Stimulated activated CD8-positive, alpha-beta memory T cell treated with anti-CD3 and anti-CD28 coated beads, Interleukin-2, amount 100 ng/mL, for 1 hour (primary cell): ENCODE measurements around the gene PLXNC1.

Experiments used
- DNase-seq, 2 donors: peaks; one replicate each; pipeline ENCODE4 v3.0.0-alpha.2; 2020; ENCODE audit warnings: low read depth in 2 of 2

PLXNC1 gene

DNA sequence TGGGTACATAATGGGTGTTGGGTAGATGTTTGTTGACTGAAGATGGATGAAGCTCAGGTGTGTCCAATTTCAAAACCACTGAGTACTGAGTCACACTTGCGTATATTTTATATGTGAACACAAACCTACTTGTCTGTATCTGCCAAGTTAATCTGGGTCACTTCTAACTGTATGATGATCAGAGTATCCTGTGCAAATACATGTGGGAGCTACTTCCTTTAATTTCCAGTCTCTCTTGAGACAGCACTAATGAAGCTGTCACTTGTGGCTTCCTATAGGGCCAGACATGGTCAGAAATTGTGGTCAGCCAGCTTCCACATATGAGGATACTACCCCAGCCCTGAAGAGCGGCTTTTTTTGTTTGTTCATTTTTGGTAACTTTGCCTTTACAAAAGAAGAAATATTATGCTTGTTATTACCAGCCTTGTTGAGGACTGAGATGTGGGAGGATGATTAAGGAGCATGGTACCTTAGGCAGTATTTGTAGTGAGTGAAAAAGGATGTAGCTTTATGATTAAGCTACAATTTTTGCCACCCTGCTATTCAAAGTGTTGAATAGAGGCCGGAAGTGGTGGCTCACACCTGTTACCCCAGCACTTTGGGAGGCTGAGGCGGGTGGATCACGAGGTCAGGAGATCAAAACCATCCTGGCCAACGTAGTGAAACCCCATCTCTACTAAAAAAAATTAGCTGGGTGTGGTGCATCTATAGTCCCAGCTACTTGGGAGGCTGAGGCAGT is 32.4 kb downstream of the PLXNC1 start:
- no peak for DNase-seq

DNA sequence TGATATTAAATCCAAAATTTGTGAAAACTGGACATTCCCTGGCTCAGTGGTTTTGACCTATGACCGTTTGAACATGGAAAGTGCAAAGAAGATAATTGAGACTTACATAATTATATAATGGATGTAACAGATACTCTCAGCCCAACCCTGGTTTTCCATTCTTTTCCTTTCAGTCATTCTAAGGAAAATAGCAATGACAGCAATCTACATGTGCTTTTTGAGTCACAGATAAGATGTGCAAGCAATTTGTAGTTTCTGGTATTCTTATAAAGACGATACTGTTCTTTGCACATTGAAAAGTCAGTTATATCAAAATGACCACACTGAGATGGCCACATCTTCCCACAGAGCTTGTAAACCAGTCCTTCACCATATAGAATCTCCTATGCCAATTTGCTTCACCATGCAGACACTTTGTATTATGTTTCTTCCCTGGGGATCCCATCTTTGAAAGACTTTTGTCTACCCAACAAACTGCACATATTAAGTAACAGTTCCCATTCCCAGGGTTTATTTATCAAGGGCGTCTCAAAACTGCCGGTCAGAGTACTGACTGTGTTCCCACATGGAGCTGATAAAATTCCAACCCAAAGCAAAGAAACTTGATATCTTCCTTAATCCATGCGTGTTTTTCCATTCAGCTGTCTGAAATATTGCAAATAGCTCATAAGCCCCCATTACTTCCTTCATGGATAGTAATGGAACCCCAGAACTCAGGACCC is 34.8 kb downstream of the PLXNC1 start:
- DNase-seq = no peak

DNA sequence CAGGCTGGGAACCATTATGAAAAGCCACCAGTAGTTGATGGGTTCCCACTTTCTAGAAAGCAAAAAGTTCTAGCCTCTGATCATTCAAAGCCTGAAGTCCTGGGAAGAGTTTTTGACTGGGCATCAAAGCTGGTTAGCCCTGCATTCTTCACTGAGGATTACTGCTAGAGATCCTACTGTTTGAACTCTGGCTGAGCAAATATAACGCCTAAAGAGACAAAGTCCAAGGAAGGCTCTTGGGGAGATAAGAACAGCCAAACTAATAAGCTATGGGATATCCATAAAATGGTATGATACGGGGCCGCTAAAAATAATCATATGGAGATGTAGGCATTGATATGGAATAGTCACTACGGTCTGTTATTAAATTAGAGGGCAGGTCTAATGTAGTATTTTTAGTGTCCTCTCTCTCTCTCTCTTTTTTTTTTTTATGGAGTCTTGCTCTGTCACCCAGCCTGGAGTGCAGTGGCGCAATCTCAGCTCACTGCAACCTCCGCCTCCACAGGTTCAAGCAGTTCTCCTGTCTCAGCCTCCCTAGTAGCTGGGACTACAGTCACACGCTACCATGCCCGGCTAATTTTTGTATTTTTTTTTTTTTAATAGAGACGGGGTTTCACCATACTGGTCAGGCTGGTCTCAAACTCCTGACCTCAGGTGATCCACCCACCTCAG is 35.5 kb downstream of the PLXNC1 start:
- DNase-seq = no peak

DNA sequence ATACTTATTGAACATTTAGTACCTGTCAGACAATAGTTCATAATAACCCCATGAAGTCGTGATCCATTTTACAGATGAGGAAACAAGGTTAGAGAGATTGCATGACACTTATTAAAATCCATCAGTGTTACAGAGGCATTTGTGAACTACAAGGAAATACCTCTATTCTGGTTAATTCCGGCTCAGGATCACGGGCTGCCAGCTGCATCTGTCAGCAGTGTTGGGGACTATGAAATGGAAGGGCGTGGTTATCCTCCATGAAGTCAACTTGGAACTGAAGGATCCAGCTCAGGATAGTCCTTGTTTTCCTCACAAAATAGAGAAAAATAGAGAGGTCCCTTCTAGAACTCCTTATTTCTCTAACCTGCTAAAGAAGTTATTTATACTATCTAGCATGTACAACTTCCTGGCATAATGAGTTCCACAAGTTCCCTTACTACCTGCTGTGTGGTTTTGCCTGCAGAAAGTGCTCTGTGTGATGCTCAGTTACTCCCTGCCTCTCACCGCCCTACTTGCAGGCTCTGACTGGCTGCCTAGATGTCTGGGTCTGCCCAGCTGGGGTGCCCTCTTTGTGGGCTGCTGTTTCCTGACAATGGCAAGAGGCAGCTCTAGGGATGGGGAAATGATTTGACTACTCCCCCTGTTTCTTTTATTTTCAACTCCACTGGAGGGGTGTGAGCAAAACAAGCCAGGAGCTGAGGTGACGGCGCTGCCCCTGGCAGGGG is 36.8 kb downstream of the PLXNC1 start:
- DNase-seq = no peak

DNA sequence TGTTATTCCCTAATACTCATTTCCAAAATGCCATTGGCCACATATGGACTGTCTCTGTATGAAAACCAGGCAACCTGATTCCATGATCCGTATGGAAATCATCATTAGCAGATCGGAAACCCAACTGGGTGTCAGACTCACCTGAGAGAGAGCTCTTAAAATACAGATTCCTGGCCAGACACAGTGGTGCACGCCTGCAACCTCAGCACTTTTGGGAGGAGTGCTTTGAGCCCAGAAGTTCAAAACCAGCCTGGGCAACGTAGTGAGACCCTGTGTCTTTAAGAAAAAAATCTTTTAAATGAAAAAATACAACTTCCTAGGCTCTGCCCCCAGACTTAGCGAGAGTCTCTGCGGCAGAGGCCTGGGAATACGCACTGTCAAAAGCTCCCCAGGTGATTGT is 37.4 kb downstream of the PLXNC1 start:
- DNase-seq = no peak

DNA sequence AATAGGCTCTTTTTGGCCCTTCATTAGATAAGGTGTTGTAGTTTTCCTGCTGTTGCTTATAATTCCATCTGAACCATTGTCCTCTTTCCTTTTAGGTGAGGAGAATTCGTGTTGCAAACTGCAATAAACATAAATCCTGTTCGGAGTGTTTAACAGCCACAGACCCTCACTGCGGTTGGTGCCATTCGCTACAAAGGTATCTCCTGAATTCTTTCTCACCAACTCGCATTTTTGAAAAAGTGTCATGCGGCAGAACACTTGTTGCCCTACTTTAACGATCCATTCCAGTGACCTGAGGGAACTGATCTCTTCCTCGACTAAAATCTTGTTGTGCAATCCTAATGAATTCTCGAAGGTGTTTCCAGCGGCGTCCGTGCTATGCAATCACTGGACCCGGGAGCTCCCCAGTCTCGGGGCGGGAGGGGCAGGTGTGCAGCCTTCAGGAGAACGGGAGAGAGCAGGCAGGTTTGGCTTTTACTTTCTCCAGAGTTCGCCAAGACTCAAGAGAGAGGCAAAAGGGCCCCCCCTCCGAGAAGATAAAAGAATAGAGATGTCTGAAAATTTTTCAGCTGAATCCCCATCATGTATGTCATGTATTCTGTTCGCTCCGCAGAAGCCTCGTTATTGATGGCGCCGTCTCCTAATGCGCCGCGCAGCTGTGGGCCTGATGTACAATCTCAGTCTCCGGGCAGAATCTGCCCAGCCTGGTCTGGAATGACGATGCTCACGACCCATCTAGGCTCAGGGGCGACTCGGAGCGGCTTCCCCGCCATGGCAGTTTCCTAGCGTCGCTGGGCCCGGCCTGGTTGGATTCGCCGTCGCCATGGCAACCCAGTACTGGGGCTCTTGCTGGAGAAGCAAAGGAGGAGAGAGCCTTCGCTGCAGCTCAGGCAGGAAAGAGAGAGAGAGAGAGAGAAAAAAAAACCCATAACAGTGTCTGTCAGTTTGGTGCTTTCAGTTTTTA is 38.2 kb downstream of the PLXNC1 start:
- no peak for DNase-seq

DNA sequence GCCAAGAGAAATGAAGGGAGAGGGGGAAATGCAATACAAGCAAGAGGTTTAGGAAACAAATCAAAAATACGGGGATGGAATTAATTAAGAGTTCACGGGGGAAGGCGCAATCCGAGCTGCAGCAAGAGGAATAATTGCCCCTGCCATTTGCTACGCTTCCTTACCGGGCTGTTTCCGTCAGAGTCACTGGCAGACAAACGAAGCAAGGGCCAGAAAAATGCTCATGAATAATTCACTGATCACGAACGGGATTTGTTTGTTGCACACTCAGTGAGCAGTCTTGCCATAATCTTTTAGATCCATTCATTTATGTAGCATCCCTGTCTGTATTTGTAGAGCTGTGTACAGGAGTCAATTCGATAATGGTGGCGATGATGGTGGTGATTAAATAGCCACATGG is 39.0 kb downstream of the PLXNC1 start:
- no peak for DNase-seq

DNA sequence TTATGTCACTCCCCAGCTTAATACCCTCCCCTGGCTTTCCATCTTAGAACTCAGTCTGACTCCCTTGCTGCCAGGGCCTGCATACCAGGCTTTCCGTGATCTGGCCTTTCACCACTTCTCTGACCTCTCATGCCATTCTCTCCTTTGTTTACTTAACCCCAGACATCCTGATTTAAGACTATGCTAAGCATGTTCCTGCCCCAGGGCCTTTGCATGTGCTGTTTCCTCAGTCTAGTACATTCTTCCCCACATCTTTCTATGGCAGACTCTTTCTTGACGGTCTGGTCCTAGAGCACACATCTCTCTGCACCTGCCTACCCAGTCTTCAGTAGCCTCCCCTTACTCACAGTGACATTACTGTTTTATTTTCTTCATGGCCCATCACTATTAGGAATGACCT is 42.2 kb downstream of the PLXNC1 start:
- DNase-seq = no peak

DNA sequence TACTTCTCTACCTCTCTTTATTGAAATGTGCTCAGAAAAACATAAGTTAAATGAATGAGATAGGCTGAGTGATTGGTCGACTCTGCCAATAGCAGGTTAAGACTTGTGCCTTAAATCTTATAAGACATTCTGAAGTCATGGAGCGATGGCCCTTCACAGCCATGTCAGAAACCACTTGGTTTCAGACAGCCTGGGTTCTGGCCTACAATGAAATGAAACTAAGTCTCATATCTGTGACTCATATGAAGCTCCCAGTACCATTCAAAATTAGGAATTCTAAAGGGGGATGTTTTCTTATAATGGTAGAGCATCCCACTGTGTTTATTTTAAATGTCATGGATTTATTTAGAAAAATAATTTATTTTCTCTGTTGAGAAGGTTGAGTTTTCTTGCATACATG is 42.6 kb downstream of the PLXNC1 start:
- no peak for DNase-seq

DNA sequence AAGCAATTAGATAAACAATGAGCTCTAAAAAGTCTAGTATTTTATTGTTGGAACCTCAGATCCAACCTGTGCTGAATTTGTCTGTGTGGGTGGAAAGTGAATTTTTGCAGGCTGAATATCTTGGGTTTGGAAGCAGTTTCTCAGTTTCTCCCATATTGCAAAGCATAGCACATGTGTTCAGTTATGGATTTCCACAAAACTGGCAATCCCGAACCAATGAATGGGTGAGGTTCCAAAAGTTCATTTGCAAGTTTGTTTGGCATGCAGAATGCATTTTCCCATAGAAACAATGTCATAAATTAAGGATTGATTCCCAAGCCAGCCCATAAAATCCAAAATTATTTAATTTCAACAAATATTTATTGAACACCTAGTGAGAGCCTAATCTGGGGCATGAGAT is 43.4 kb downstream of the PLXNC1 start:
- no peak for DNase-seq

DNA sequence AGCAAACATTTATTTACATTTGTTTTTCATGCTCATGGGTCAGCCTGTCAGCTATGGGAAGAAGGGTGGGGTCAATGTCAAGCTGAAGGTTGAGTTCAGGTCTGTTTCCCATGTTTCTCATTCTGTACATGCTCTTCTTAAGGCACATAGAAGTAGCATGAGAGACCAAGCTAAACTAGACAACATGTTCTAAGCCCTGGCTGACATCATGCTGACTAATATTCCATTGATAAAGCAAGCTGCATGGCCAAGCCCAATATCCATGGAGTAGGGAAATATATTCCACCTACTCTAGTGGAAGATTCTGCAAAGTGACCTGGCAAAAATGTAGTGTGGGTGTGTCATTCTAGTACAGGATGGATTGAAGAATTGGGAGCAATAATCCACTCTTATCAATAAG is 44.1 kb downstream of the PLXNC1 start:
- DNase-seq = no peak

DNA sequence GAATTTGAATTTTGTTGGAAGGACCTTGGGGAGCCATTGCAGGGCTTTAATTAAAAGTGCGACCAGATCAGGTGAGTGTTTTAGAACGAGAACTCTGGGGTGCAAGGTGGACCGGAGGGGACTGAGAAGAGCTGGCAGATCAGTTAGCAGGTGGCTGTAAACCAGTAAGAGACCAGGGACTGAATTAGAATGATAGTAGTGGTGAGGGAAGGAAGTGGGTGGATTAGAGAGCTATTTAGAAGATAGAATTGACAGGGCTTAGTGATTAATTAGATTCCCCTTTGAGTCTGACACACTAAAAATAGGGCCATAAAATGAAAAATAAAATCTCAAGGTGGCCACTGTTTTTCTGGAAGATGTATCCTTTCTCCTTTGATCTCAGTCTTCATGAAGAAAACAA is 44.8 kb downstream of the PLXNC1 start:
- no peak for DNase-seq

DNA sequence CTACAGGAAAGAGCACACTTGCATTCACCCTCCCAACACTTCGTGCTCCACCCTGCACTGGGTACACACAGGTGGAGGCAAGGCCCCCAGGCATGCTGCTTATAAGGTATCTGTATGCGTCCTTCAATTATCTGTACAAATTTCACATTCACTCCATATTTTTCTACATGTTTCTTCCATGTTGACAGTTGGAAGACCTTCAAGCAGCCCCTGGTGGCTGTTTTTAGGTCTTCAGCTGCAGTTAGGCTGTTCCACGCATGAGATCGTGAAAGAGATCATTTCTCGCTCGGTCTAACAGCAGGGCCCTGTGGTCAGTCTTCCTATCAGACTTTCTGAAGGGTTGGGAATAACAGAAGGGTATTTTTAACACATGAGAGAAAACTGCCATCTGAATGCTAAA is 47.1 kb downstream of the PLXNC1 start:
- no peak for DNase-seq

DNA sequence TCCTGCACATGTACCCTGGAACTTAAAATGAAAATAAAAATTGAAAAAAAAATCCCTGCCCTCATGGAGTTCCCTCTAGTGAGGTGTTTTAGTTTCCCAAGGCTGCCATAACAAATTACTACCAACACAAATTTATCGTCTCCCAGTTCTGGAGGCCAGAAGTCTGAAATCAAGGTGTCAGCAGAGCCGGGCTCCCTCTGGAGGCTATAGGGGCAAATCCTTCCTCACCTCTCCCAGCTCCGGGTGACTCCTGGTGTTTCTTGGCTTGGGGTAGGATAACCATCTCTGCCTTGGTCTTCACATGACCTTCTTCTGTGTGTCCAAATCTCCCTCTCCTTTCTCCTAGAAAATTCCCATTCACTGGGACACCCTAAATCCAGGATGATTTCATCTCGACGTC is 50.1 kb downstream of the PLXNC1 start:
- no peak for DNase-seq

DNA sequence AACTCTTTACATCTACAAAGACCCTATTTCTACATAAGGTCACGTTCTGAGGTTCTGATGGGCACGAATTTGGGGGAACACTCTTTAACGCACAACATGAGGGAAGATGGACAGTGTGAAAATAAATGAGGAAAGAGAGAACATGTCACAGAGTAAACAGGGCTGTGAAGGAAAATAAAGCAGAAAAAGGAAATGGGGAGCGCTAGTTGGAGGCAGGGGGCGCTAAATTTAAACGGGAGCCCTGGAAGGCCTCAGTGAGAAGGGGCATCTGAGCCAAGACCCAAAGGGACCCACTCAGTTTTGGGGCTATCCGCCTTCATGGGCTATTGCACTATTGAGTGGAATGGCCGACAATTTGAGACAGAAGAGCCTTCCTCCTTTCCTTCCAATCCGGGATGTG is 50.5 kb downstream of the PLXNC1 start:
- no peak for DNase-seq

DNA sequence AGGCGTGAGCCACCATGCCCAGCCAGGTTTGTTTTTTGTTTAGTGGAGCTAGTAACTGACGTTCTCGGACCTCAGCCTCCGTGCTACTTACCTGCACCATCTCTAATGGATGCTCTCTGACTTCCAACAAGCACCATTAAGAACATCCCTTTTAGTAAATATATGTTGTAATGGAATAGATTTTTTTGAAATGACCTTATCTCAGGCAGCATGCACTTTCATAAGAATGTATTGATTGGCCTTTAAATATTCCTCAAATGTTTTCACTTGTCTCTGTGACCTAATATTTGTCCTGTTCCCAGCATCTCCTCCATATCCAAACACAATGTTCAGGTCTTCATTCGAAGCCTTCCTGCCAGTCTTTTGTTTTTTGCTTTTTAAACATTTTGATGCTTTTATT is 51.7 kb downstream of the PLXNC1 start:
- DNase-seq = no peak

DNA sequence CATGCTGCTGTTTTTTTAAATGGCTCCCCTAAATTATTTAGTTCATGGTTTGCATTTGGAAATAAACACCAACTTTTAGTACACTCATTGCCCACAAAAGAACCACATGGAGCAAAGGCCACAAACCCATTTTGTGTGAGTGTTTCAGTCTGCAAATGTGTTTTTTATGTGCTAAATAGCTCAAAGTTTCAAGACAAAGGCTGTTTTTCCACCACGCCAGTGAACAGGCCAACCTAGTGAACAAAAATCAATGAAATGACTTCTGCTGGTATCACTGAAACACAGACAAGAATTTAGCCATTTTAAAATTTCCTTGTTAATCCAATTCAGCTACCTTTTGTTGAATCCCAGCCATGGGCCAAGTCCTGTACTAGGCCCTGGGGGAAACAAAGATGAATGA is 52.3 kb downstream of the PLXNC1 start:
- no peak for DNase-seq

DNA sequence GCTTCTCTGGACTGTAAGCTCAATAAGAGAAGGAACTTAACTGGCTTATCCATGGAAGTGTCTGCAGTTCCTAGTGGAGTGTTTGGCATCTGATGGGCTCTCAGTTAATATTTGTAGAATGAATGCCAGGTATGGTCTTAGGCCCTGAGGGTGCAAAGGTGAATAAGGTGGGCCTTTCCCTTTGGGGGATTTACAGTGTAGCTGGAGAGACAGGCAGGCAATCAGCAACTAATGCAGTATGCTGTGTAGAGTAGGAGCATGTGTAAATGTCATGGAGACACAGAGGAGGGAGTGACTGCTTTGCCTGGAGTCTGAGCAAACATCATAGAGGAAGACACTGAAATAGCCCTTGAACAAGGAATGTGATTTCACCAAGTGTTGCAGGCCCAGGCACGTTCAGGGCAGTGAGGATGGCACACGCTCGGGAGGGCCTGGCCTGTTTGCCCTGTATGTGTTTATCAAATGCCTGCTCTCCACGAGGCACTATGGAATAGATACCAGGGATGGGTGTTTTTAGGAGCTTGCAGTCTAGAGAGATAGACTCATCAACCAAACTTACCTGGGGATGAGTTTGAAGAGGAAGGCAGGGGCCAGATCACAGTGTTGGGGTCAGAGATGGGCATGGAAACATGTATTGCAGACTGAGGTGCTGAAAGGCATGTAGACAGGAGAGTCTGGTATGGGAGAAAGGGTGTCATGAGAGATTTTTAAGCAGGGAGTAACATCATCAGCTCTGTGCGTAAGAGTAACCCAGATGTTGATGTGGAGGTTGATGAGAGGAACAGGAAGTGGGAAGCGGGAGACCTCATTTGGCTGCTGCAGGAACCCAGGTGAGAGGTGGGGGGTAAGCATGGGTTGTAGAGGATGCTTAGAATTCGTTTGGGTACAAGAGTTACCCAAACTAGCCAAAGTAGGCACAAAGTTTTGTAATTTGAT is 54.1 kb downstream of the PLXNC1 start:
- DNase-seq = no peak

DNA sequence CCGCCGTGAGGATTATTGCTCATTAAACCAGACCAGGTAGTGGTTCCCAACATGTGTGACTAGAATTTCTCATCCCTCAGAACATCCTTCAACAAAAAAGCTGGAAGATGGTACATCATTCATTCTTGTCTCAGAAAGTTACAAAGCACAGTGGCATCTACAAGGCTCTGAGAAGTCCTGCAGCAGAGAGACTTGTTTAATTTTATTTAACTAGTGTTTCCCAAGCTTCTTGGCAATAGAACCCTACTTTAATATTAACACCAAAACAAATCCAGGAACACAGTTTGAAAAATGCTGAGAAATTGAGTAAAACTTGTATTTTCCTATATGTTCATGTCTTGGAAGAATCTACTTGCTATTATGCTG is 54.8 kb downstream of the PLXNC1 start:
- DNase-seq = no peak

DNA sequence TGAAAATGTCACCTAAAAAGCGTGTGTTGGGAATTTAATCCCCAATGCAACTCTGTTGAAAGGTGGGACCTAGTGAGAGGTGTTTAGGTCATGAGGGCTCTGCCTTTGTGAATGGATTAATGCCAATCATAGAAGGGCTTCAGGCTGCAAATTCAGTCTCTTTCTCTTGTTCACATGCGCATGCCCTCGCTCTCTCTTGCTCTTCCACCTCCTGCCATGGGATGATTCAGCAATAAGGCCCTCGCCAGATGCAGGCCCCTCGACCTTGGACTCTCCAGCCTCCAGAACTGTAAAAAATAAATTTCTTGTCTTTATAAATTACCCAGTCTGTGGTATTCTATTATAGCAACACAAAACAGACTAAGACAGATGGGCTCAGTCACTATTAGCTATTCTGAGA is 55.4 kb downstream of the PLXNC1 start:
- no peak for DNase-seq
